GM23248 (cell line): Measurements from ENCODE around the gene GLDC.

ENCODE experiments used
- EZH2 ChIP-seq: fragments of 200-600 bp; sonication (generic); IDR thresholded peaks from 2 replicates; pipeline ENCODE4 v1.6.1; 2018; ENCODE audit warnings: antibody characterized with exemption, mild to moderate bottlenecking; ENCODE audit not compliant: insufficient read depth, poor library complexity, severe bottlenecking
- EZH2phosphoT487 ChIP-seq: fragments of 200-600 bp; sonication (generic); IDR thresholded peaks from 2 replicates; pipeline ENCODE4 v1.6.1; 2018; ENCODE audit warnings: antibody characterized with exemption, moderate library complexity, mild to moderate bottlenecking, low read depth; ENCODE audit not compliant: insufficient read depth

- TF ChIP-seq EZH2 (no peak), EZH2phosphoT487 (no peak)
Observed at GRCh38 chr9:6616951-6617602, 28.5 kb downstream of the GLDC start.
